OCI-LY1 (cell line): ENCODE results near the gene TMEM185A.

Source experiments
- CTCF ChIP-seq: fragments of 200-600 bp; sonication (generic), shearing (Covaris generic); IDR thresholded peaks from 2 replicates; pipeline ENCODE4 v1.5.1; 2017; ENCODE audit warnings: mild to moderate bottlenecking, antibody characterized with exemption, low read length, moderate library complexity, mixed read lengths
- EZH2 ChIP-seq: fragments of 200-600 bp; sonication (generic), shearing (Covaris generic); IDR thresholded peaks from 2 replicates; pipeline ENCODE4 v1.8.0; 2017; ENCODE audit warnings: borderline replicate concordance, mixed run types, mild to moderate bottlenecking, antibody characterized with exemption, low read length, moderate library complexity, mixed read lengths

GRCh38 chrX:149629730-149630387 is 1.7 kb downstream of the TMEM185A start:
- TF ChIP-seq CTCF = no peak
- TF ChIP-seq EZH2 = no peak
